H9 (cell line): ENCODE data around the gene EMX2. TPM values are rescaled to one million over a fixed set of nuclear protein-coding genes. Genes with fewer than 3 reads are reported as not detected.

Experiments
- DNase-seq: peaks from one replicate; pipeline ENCODE4 v3.0.0-alpha.2; 2017
- H2AFZ ChIP-seq: one replicate; pipeline ENCODE4 v1.6.1; 2013; ENCODE audit warnings: mild to moderate bottlenecking, low read length, control low read depth, moderate library complexity
- H2AK5ac ChIP-seq: 2 replicates; pipeline ENCODE4 v1.6.1; 2013; ENCODE audit warnings: low read length, control low read depth, mixed read lengths; ENCODE audit not compliant: insufficient read length
- H2BK120ac ChIP-seq: one replicate; pipeline ENCODE4 v1.6.1; 2013; ENCODE audit warnings: low read depth, mild to moderate bottlenecking, low read length, control low read depth, inconsistent platforms; ENCODE audit not compliant: poor library complexity, severe bottlenecking
- H2BK12ac ChIP-seq: 2 replicates; pipeline ENCODE4 v1.6.1; 2013; ENCODE audit warnings: low read length, control low read depth, mixed read lengths, low read depth; ENCODE audit not compliant: insufficient read length
- H2BK15ac ChIP-seq: 2 replicates; pipeline ENCODE4 v1.6.1; 2013; ENCODE audit warnings: low read depth, low read length, control low read depth
- H2BK20ac ChIP-seq: one replicate; pipeline ENCODE4 v1.6.1; 2013; ENCODE audit warnings: low read depth, mild to moderate bottlenecking, low read length, control low read depth, inconsistent platforms; ENCODE audit not compliant: poor library complexity, severe bottlenecking
- H2BK5ac ChIP-seq: 2 replicates; pipeline ENCODE4 v1.6.1; 2013; ENCODE audit warnings: low read length, control low read depth, mixed read lengths; ENCODE audit not compliant: insufficient read length
- H3K14ac ChIP-seq: 2 replicates; pipeline ENCODE4 v1.6.1; 2013; ENCODE audit warnings: low read length, control low read depth; ENCODE audit not compliant: insufficient read depth
- H3K18ac ChIP-seq: 2 replicates; pipeline ENCODE4 v1.6.1; 2013; ENCODE audit warnings: low read depth, mild to moderate bottlenecking, mixed read lengths, low read length, control low read depth; ENCODE audit not compliant: insufficient read length
- H3K23ac ChIP-seq: 2 replicates; pipeline ENCODE4 v1.6.1; 2013; ENCODE audit warnings: low read length, control low read depth, mixed read lengths, low read depth; ENCODE audit not compliant: insufficient read length
- H3K23me2 ChIP-seq: 2 replicates; pipeline ENCODE4 v1.6.1; 2013; ENCODE audit warnings: low read depth, mild to moderate bottlenecking, mixed read lengths, low read length, control low read depth; ENCODE audit not compliant: insufficient read length, poor library complexity, severe bottlenecking
- H3K27ac ChIP-seq: 2 replicates; pipeline ENCODE4 v1.5.1; 2013; ENCODE audit warnings: low read length, control low read depth, mixed read lengths, low read depth; ENCODE audit not compliant: insufficient read length
- H3K27me3 ChIP-seq: 2 replicates; pipeline ENCODE4 v1.6.1; 2013; ENCODE audit warnings: low read length, control low read depth, inconsistent platforms; ENCODE audit not compliant: insufficient read depth
- H3K4ac ChIP-seq: 2 replicates; pipeline ENCODE4 v1.6.1; 2013; ENCODE audit warnings: low read depth, mild to moderate bottlenecking, control low read depth, inconsistent platforms, low read length, moderate library complexity
- H3K4me1 ChIP-seq: 2 replicates; pipeline ENCODE4 v1.6.1; 2013; ENCODE audit warnings: low read length, control low read depth, inconsistent platforms; ENCODE audit not compliant: insufficient read depth
- H3K4me2 ChIP-seq: 2 replicates; pipeline ENCODE4 v1.6.1; 2013; ENCODE audit warnings: low read length, control low read depth, mixed read lengths; ENCODE audit not compliant: insufficient read length, insufficient read depth
- H3K56ac ChIP-seq: 2 replicates; pipeline ENCODE4 v1.6.1; 2013; ENCODE audit warnings: low read depth, mild to moderate bottlenecking, mixed read lengths, low read length, control low read depth; ENCODE audit not compliant: insufficient read length
- H3K79me1 ChIP-seq: 2 replicates; pipeline ENCODE4 v1.6.1; 2013; ENCODE audit warnings: low read depth, mild to moderate bottlenecking, moderate library complexity, low read length, control low read depth, inconsistent platforms; ENCODE audit not compliant: insufficient read depth, poor library complexity, severe bottlenecking
- H3K79me2 ChIP-seq: 2 replicates; pipeline ENCODE4 v1.6.1; 2013; ENCODE audit warnings: low read length, control low read depth, inconsistent platforms; ENCODE audit not compliant: insufficient read depth
- H3K9ac ChIP-seq: 2 replicates; pipeline ENCODE4 v1.6.1; 2013; ENCODE audit warnings: low read length, control low read depth, mixed read lengths; ENCODE audit not compliant: insufficient read length; ENCODE audit errors: extremely low read depth
- H3K9me3 ChIP-seq: one replicate; pipeline ENCODE4 v1.6.1; 2013; ENCODE audit warnings: low read depth, low read length, inconsistent platforms; ENCODE audit not compliant: control insufficient read depth
- H3T11ph ChIP-seq: one replicate; pipeline ENCODE4 v1.6.1; 2013; ENCODE audit warnings: mild to moderate bottlenecking, low read length, control low read depth, inconsistent platforms
- H4K20me1 ChIP-seq: one replicate; pipeline ENCODE4 v1.6.1; 2013; ENCODE audit not compliant: control insufficient read depth, insufficient read length, insufficient read depth
- H4K5ac ChIP-seq: 2 replicates; pipeline ENCODE4 v1.6.1; 2013; ENCODE audit warnings: low read depth, mild to moderate bottlenecking, mixed read lengths, low read length, control low read depth; ENCODE audit not compliant: insufficient read length
- H4K8ac ChIP-seq: replicated peaks from 2 replicates; pipeline ENCODE4 v1.6.1; 2013; ENCODE audit warnings: low read length, control low read depth, mixed read lengths, low read depth; ENCODE audit not compliant: insufficient read length
- H4K91ac ChIP-seq: 2 replicates; pipeline ENCODE4 v1.6.1; 2013; ENCODE audit warnings: low read depth, mild to moderate bottlenecking, moderate library complexity, mixed read lengths, low read length, control low read depth; ENCODE audit not compliant: insufficient read length
- H3K27ac Mint-ChIP-seq, 3 experiments: 2 replicates in 2 of 3; 3 replicates in 1 of 3; pipeline ENCODE4 v1.8.0; 2020 to 2021; ENCODE audit warnings: mixed read lengths in 3 of 3, mild to moderate bottlenecking in 1 of 3, moderate library complexity in 1 of 3
- H3K27me3 Mint-ChIP-seq: 2 replicates; pipeline ENCODE4 v1.8.0; 2021; ENCODE audit warnings: low read depth, mild to moderate bottlenecking, moderate library complexity, mixed read lengths
- H3K36me3 Mint-ChIP-seq, 3 experiments: 2 replicates in 2 of 3; 3 replicates in 1 of 3; pipeline ENCODE4 v1.8.0; 2020 to 2021; ENCODE audit warnings: low read depth in 3 of 3, mixed read lengths in 3 of 3; ENCODE audit not compliant: insufficient read depth in 1 of 3
- H3K4me1 Mint-ChIP-seq, 2 experiments: 2 replicates each; pipeline ENCODE4 v1.8.0; 2020; ENCODE audit warnings: mixed read lengths in 2 of 2
- H3K4me3 Mint-ChIP-seq, 2 experiments: 2 replicates in 1 of 2; 3 replicates in 1 of 2; pipeline ENCODE4 v1.8.0; 2020 to 2021; ENCODE audit warnings: mild to moderate bottlenecking in 2 of 2, mixed read lengths in 2 of 2, moderate library complexity in 1 of 2
- H3K9me3 Mint-ChIP-seq, 2 experiments: 2 replicates in 1 of 2; 3 replicates in 1 of 2; pipeline ENCODE4 v1.8.0; 2020; ENCODE audit warnings: mild to moderate bottlenecking in 2 of 2, mixed read lengths in 2 of 2, moderate library complexity in 1 of 2
- whole genome bisulfite sequencing: extraction: QIAGEN DNeasy Blood & Tissue Kit; methylation state at CpG from one replicate; pipeline ENCODE4 v1.1.7; 2013; ENCODE audit warnings: missing lambda C conversion rate, low lambda C conversion rate, mixed read lengths; ENCODE audit not compliant: insufficient read length; ENCODE audit errors: extremely low coverage; 5-methylcytosine and 5-hydroxymethylcytosine counted together
- total RNA-seq: library from RNA; stranded (reverse); gene quantifications from 2 replicates; pipeline ENCODE4 v1.2.1, GENCODE V29; 2021
- TF ChIP-seq, protein P1 (sequence below): fragments of 200-600 bp; sonication (generic); conservative IDR thresholded peaks from 3 replicates; pipeline ENCODE4 v1.8.0; 2021; ENCODE audit warnings: antibody characterized with exemption, mild to moderate bottlenecking

Gene EMX2
- total RNA-seq, 1 experiment from 2014 or later: not detected

GRCh38 chr10:117543225-117544003 is 868 bp downstream of the EMX2 start:
- peaks cover 8% of the 10 kb centered on the region for H3K23me2 ChIP-seq
- H4K91ac ChIP-seq: no peak overlapping the region
- no peaks in the 10 kb centered on the region for H3K9me3 ChIP-seq
- Mint-ChIP-seq H3K27me3 (peaks cover 99% of the 10 kb centered on the region), H3K4me1 (peaks cover 29 to 54% of the 10 kb centered on the region in 2 experiments), H3K27ac (no peak overlapping the region), H3K9me3 (peaks cover 1 to 12% of the 10 kb centered on the region in 2 experiments; a peak in 2 of 5 replicates), H3K36me3 (no peaks in the 10 kb centered on the region; a peak in 1 of 7 replicates), H3K4me3 (peak overlapping the region; percentile 47 to 76)
- no peaks in the 10 kb centered on the region for H3K4me1 ChIP-seq
- no peak overlapping the region for H2BK5ac ChIP-seq
- no peaks in the 10 kb centered on the region for H4K20me1 ChIP-seq
- TF ChIP-seq, protein P1, sequence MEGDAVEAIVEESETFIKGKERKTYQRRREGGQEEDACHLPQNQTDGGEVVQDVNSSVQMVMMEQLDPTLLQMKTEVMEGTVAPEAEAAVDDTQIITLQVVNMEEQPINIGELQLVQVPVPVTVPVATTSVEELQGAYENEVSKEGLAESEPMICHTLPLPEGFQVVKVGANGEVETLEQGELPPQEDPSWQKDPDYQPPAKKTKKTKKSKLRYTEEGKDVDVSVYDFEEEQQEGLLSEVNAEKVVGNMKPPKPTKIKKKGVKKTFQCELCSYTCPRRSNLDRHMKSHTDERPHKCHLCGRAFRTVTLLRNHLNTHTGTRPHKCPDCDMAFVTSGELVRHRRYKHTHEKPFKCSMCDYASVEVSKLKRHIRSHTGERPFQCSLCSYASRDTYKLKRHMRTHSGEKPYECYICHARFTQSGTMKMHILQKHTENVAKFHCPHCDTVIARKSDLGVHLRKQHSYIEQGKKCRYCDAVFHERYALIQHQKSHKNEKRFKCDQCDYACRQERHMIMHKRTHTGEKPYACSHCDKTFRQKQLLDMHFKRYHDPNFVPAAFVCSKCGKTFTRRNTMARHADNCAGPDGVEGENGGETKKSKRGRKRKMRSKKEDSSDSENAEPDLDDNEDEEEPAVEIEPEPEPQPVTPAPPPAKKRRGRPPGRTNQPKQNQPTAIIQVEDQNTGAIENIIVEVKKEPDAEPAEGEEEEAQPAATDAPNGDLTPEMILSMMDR: peak; percentile 48
- no peak overlapping the region for H3K9ac ChIP-seq
- H2BK120ac ChIP-seq: no peak overlapping the region
- H2AFZ ChIP-seq: no peak overlapping the region
- H3K56ac ChIP-seq: no peak overlapping the region
- no peak overlapping the region for H3K23ac ChIP-seq
- H2BK15ac ChIP-seq: no peak overlapping the region
- no peaks in the 10 kb centered on the region for H3K79me1 ChIP-seq
- peaks cover 89% of the 10 kb centered on the region for H3K27me3 ChIP-seq
- H3K4me2 ChIP-seq: peak overlapping the region; percentile 48
- no peak overlapping the region for H2BK12ac ChIP-seq
- H2BK20ac ChIP-seq: no peak overlapping the region
- peak; percentile 71 for DNase-seq
- WGBS: no CpG with 5 or more reads among the region's 90 CpGs
- no peak overlapping the region for H3K27ac ChIP-seq
- no peak overlapping the region for H3T11ph ChIP-seq
- no peak overlapping the region for H3K18ac ChIP-seq
- H3K79me2 ChIP-seq: no peaks in the 10 kb centered on the region
- no peak overlapping the region for H4K8ac ChIP-seq
- H2AK5ac ChIP-seq: no peak overlapping the region
- no peak overlapping the region for H4K5ac ChIP-seq
- no peak overlapping the region for H3K4ac ChIP-seq
- H3K14ac ChIP-seq: no peak overlapping the region
